ENCODE measurements around the gene PCYT2.

Gene PCYT2

GRCh38 chr17:81902023-81902652 is 9.1 kb downstream of the PCYT2 start, which contains the start of gene NPB:
Gene NPB (plus strand): TSS chr17:81902238. CDS start chr17:81902278, 40 bp downstream.
- peak in 8 of 56 donors; percentile 9 to 52 (median 30) for DNase-seq

- no peak for DNase-seq
Observed at GRCh38 chr17:81901167-81902022, 9.8 kb downstream of the PCYT2 start.

- DNase-seq, result no peak
Observed at GRCh38 chr17:81900181-81900820, 10.9 kb downstream of the PCYT2 start.

- no peak for DNase-seq
Observed at GRCh38 chr17:81899514-81900166, 11.6 kb downstream of the PCYT2 start.

GRCh38 chr17:81898885-81899284 is 12.3 kb downstream of the PCYT2 start:
- no peak for DNase-seq

GRCh38 chr17:81898029-81898866 is 13.0 kb downstream of the PCYT2 start:
- DNase-seq, result peak in 3 of 56 donors; percentile 7 to 37 (median 23)

- no peak for DNase-seq
Observed at GRCh38 chr17:81895400-81895799, 15.8 kb downstream of the PCYT2 start.

GRCh38 chr17:81891303-81891552 is 20.0 kb downstream of the PCYT2 start:
- DNase-seq, result no peak

GRCh38 chr17:81890447-81891302 is 20.5 kb downstream of the PCYT2 start:
- no peak for DNase-seq

GRCh38 chr17:81889602-81890001 is 21.6 kb downstream of the PCYT2 start:
- no peak for DNase-seq

GRCh38 chr17:81888988-81889595 is 22.1 kb downstream of the PCYT2 start:
- DNase-seq, result no peak

- DNase-seq, result no peak
Observed at GRCh38 chr17:81888105-81888987, 22.9 kb downstream of the PCYT2 start.

GRCh38 chr17:81885869-81886548 is 25.2 kb downstream of the PCYT2 start:
- no peak for DNase-seq

GRCh38 chr17:81885454-81885853 is 25.7 kb downstream of the PCYT2 start:
- no peak for DNase-seq

- DNase-seq, result no peak
Observed at GRCh38 chr17:81884968-81885367, 26.2 kb downstream of the PCYT2 start.

GRCh38 chr17:81884520-81884919 is 26.7 kb downstream of the PCYT2 start:
- DNase-seq, result no peak

GRCh38 chr17:81879121-81879520 is 32.1 kb downstream of the PCYT2 start:
- no peak for DNase-seq

- no peak for DNase-seq
Observed at GRCh38 chr17:81878294-81878693, 32.9 kb downstream of the PCYT2 start.
